RKO (cell line): ENCODE results near the gene RENBP.

Experiments
- DNase-seq: peaks from one replicate; pipeline ENCODE4 v3.0.0-alpha.2; 2016; ENCODE audit warnings: low spot score

The RENBP gene

DNA sequence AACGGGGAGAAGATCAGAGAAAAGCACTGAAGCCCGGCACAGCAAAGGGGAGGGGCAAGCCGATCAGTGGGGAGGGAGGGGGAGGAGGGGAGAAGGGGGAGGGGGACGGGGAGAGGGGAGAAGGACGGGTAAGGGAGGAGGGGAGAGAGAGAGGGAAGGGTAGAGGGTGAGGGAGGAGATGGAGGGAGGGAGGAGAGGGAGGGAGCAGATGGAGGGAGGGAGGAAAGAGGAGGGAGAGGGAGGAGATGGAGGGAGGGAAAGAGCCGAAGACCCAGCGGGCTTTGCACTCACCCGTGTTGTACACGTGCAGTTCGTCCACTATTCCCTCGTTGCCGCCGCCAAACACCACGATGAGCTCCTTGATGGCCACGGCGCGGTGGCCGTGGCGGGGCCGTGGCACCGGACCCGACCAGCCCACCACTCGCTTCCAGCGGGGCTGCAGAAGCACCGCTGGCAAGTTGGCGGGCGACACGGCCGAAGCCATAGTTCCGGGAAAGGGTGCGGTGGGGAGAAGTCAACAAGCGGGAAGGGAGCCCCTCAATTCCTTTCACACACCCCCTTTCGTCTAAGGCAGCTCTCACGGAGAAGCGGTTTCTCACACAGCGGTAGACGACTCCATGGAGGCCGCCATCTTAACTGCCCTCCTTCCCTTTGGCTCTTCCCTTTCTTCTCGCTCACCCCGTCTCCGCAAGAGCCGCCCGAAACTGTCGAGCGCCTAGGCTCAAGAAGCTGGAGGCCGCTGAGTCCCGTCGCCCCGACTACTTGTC lies 26.1 kb upstream of the RENBP start:
- peak; percentile 59 for DNase-seq

GRCh38 chrX:153969904-153970356 lies 25.5 kb upstream of the RENBP start:
- DNase-seq: peak; percentile 56

GRCh38 chrX:153969125-153969903 lies 24.9 kb upstream of the RENBP start:
- peak; percentile 30 for DNase-seq

DNA sequence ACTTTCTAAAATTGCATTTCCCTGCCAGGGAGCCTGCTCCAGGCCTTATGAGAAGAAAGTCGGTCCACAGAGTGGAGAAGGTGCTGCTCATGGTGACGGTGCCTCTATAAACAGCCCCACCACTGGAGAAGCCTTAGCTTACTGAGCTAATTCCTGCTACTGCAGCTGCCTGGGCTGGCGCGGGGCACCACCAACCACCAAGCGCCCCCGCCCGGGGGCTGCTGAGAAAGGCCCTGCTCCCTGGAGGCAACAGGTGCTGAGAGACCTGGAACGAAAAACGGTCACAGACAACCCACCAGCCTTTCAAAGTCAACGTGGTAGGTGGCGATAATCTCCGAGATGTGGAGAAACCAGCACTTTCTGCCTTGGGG lies 24.3 kb upstream of the RENBP start:
- DNase-seq: no peak

DNA sequence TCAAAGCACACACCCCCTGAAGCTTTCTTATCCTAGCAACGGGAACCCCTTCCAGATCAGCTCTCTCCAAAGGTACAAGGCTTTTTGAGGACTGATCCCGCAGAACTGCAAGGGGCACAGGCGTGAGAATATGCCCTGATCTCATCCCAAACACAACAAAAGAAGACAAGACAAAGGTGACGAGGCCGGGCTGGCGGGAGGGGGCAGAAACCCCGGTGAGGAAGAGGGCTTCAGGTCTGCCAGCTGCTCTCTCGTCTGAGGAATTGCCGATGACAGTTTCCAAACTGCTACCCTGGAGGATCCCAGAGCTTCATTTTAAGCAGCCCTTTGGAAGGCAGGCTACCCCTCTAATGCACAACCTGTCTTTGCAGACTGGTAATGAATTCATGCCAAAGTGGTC lies 23.8 kb upstream of the RENBP start:
- DNase-seq: no peak

DNA sequence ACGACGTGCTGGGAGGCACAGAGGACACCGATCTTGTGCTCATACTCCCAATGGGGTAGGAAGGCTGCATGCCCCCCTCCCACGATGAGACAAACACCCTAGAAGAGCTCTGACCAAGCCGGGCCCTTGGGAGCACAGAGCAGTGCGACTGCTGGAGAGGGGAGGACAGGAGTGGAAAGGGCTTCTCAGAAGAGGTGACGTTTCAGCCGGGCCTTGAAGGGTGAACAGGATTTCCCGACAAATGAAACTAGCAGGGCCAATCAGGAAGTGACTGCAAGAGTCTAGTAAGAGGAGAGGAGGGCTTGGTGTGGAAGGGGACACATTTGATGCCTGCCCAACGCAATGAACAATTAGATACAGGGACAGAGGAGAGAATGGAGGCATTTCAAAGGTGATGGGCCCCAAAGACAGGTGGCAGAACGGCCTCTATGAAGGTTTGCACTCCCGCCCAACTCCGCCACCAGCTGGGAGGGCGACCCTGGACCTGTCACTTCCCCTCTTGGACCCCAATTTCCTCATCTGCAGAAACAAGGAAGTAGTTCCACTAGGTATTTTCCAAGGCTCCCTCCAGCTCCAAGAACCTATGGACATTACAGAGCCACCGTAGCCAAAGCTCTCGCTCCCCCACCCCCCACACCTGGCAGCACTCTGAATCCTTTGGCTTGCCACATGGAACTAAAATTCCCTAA lies 23.2 kb upstream of the RENBP start:
- no peak for DNase-seq

- peak; percentile 30 for DNase-seq
Measured at GRCh38 chrX:153966841-153967535, 22.5 kb upstream of the RENBP start.

GRCh38 chrX:153966283-153966688 lies 21.8 kb upstream of the RENBP start:
- DNase-seq: no peak

GRCh38 chrX:153965406-153965805 lies 21.0 kb upstream of the RENBP start:
- no peak for DNase-seq

DNA sequence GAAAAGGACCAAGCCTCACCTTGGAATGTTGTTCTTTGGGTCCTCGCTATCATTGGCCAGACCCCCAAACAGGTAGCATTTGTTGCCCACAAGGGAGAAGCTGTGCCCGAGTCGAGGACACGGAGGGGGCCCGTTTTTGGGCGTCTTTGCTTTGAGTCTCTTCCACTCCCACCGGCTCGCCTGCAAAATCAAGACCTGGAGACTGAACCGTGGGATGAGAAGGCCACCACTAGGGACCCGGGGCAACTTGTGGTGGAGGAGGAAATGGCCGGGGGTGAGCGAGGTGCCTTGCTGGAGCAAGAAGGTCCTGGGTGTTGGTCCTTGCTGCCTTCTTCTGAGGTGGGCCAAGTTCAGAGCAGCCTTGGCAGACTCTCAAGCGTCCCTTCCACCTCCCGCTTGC lies 19.7 kb upstream of the RENBP start:
- DNase-seq: no peak

- no peak for DNase-seq
Measured at GRCh38 chrX:153963546-153963945, 19.1 kb upstream of the RENBP start.

DNA sequence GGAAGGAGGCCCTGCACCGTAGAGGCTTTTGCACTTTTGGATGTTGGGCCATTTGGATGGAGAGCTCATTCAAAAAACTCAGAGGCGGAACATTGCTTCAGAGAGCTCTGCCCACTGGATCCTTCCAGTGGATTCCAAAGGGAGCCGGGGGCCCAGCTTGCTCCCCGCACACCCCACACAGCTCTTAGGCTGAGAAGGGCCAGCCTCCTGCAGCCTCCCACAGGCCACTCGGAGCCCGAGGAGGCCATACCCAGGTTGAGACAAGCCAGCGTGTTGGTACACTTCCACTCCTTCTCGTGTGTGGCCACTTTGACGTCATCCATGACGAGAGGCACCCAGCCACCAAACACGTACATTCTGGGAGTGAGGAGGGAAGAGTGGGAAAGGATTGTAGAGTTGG lies 16.8 kb upstream of the RENBP start:
- no peak for DNase-seq

GRCh38 chrX:153960786-153961185 lies 16.3 kb upstream of the RENBP start:
- no peak for DNase-seq

DNA sequence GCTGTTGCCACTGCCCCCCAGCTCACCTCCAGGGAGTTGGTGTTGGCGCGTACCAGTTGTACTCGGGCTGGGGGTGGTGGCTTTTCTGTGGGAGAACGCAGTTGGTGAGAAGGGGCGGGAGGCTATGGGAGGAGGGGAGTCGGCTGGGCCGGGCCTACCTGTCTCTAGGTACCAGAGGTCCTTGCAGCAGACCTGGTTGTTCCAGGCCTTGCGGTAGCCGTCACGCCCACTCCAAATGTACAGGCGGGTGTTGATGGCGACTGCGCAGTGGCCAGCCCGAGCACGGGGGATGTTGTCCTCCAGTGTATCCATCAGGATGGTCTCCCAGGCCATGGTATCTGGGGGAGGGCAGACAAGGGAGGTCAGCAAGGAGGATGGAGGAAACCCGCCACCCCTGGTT lies 15.6 kb upstream of the RENBP start:
- DNase-seq: no peak

DNA sequence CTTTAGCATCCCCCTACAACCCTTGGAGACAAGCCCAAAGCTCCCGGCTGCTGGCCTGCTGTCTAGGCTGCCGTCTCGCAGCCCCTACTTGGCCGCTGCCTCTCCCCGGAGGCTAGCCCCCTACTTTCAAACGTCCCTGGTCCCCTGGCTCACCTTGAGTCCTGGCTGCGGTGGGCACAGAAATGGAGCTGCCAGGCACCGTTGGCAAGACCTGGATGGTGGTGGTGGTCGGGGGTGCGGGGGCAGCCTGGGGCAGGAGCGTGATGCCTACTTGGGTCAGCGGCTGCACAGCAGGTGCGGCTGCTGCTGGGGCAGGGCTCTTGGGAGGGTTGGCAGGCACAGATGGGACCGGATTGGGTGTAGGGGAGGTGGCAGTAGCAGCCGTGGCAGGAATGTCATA lies 15.2 kb upstream of the RENBP start:
- DNase-seq: no peak

GRCh38 chrX:153958605-153959004 lies 14.2 kb upstream of the RENBP start:
- DNase-seq: no peak

- DNase-seq: no peak
Measured at GRCh38 chrX:153957224-153957623, 12.8 kb upstream of the RENBP start.

GRCh38 chrX:153956044-153956907 lies 11.8 kb upstream of the RENBP start:
- no peak for DNase-seq

- no peak for DNase-seq
Measured at GRCh38 chrX:153955228-153955732, 10.8 kb upstream of the RENBP start.

GRCh38 chrX:153954558-153955227 lies 10.2 kb upstream of the RENBP start:
- no peak for DNase-seq
